PC-9 (cell line): ENCODE results near the gene SORD. TPM values are rescaled to one million over a fixed set of nuclear protein-coding genes. Genes with fewer than 3 reads are reported as not detected.

Source experiments
- BruUV-seq: library from RNA; stranded (reverse); fragments of 400-500 nt; replicated peaks from 2 replicates; lab custom pipeline; 2021; lab: Mats Ljungman, UMichigan
- CTCF ChIA-PET: fragments of 300-600 bp; sonication (Branson Sonifier 250); formaldehyde crosslinking; loops from one replicate; lab custom pipeline; 2022; ENCODE audit warnings: antibody characterized with exemption; lab: Charles Lee
- POLR2A ChIA-PET: fragments of 300-600 bp; sonication (Branson Sonifier 250); formaldehyde crosslinking; loops from one replicate; lab custom pipeline; 2022; ENCODE audit warnings: antibody characterized with exemption; ENCODE audit not compliant: unreplicated experiment; lab: Charles Lee
- DNase-seq, 2 experiments: peaks; one replicate each; pipeline versions ENCODE4 v3.0.0 to v3.0.0-alpha.2; 2015 to 2022; ENCODE audit warnings: mixed read lengths in 1 of 2
- H2AFZ ChIP-seq: fragments of 200-600 bp; sonication (generic); 2 replicates; pipeline ENCODE4 v1.8.1; 2017; ENCODE audit warnings: antibody characterized with exemption
- H3F3A ChIP-seq: fragments of 200-600 bp; sonication (generic); 2 replicates; pipeline ENCODE4 v1.8.1; 2017; ENCODE audit warnings: antibody characterized with exemption, mild to moderate bottlenecking, low read depth; ENCODE audit not compliant: insufficient read depth
- H3K27ac ChIP-seq: fragments of 200-600 bp; sonication (generic); 2 replicates; pipeline ENCODE4 v1.6.1; 2016; ENCODE audit warnings: mixed run types
- H3K27me3 ChIP-seq: fragments of 200-600 bp; sonication (generic); 2 replicates; pipeline ENCODE4 v1.6.1; 2016; ENCODE audit warnings: low read depth, mixed run types; ENCODE audit not compliant: insufficient read depth
- H3K36me3 ChIP-seq: fragments of 200-600 bp; sonication (generic); 2 replicates; pipeline ENCODE4 v1.6.1; 2016; ENCODE audit warnings: low read depth, mixed run types
- H3K4me1 ChIP-seq: fragments of 200-600 bp; sonication (generic); replicated peaks from 2 replicates; pipeline ENCODE4 v1.6.1; 2016; ENCODE audit warnings: mixed run types; ENCODE audit not compliant: insufficient read depth
- H3K4me2 ChIP-seq: fragments of 200-600 bp; sonication (generic); 2 replicates; pipeline ENCODE4 v1.6.1; 2017; ENCODE audit warnings: mixed run types
- H3K4me3 ChIP-seq: fragments of 200-600 bp; sonication (generic); 2 replicates; pipeline ENCODE4 v1.6.1; 2016; ENCODE audit warnings: mixed run types
- H3K79me2 ChIP-seq: fragments of 200-600 bp; sonication (generic); 2 replicates; pipeline ENCODE4 v1.6.1; 2017; ENCODE audit warnings: low read depth, mixed run types
- H3K9me2 ChIP-seq: fragments of 200-600 bp; sonication (generic); 2 replicates; pipeline ENCODE4 v1.8.1; 2017; ENCODE audit warnings: mild to moderate bottlenecking; ENCODE audit not compliant: insufficient read depth
- H3K9me3 ChIP-seq: fragments of 200-600 bp; sonication (generic); 2 replicates; pipeline ENCODE4 v1.8.1; 2016; ENCODE audit warnings: low read depth; ENCODE audit not compliant: insufficient read depth
- H4K20me1 ChIP-seq: fragments of 200-600 bp; sonication (generic); 2 replicates; pipeline ENCODE4 v1.8.1; 2017; ENCODE audit not compliant: insufficient read depth
- CTCF ChIP-seq: fragments of 200-600 bp; sonication (generic); conservative IDR thresholded peaks from 2 replicates; pipeline ENCODE4 v1.6.1; 2017; ENCODE audit warnings: mixed run types, antibody characterized with exemption, mild to moderate bottlenecking, moderate library complexity
- EZH2 ChIP-seq: fragments of 200-600 bp; sonication (generic); IDR thresholded peaks from 2 replicates; pipeline ENCODE4 v1.8.0; 2017; ENCODE audit warnings: antibody characterized with exemption, low read depth
- intact Hi-C: fragments of 100-400 bp; cut with micrococcal nuclease; formaldehyde crosslinking; loops from one replicate; pipeline ENCODE4 v1.10.0; 2022; ENCODE audit not compliant: unreplicated experiment
- total RNA-seq: library from RNA; stranded (reverse); gene quantifications from 2 replicates; pipeline ENCODE4 v1.2.3, GENCODE V29; 2021

Gene SORD
- total RNA-seq, 1 experiment from 2014 or later: 66.4 TPM

DNA sequence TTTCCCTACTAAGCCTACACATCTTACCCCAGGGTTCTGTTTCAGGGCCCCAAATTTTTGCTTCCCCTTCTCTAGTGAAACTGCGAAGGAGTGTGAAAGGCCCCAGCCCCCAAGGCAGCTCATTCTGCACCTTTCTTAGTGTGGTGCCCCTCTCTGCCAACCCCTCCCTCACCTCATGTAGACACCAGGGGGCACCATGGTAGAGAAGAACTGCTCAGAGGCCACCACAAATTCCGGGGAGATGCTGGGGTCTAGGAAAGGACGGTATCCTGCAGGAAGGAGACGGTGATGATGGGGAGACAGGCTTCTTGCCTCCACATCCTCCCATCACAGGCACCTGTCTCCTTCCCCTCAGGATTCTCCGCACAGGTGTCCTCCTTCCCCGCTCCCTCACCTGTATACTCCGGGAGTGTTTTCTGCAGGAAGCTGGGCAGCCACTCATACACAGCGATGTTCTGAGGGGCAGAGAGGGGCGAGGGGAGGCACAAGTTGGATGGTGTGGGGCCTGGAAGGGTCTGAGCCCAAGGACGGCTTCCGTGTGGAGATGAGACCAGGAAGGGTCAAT, 87.3 kb downstream of the SORD start:
- Histone ChIP-seq H3F3A (no peaks in the 10 kb centered on the region), H3K36me3 (no peaks in the 10 kb centered on the region), H3K4me3 (no peak overlapping the region), H4K20me1 (no peaks in the 10 kb centered on the region), H2AFZ (no peak overlapping the region), H3K27ac (no peak overlapping the region), H3K27me3 (peaks cover 3% of the 10 kb centered on the region; the same call in 1 of the 2 replicates), H3K4me1 (no peaks in the 10 kb centered on the region), H3K4me2 (no peak overlapping the region), H3K9me2 (no peaks in the 10 kb centered on the region), H3K79me2 (no peaks in the 10 kb centered on the region), H3K9me3 (no peaks in the 10 kb centered on the region)
- BruUV-seq: no TSS peak
- CTCF ChIA-PET: no interaction called here
- intact Hi-C loops: no loop called here
- TF ChIP-seq EZH2: no peak
- DNase-seq: no peak
- POLR2A ChIA-PET: interaction anchor here (0.7 kb wide), 1 partner anchor 53 kb away, joined by 4 read pairs; no protein-coding TSS in a partner anchor

DNA sequence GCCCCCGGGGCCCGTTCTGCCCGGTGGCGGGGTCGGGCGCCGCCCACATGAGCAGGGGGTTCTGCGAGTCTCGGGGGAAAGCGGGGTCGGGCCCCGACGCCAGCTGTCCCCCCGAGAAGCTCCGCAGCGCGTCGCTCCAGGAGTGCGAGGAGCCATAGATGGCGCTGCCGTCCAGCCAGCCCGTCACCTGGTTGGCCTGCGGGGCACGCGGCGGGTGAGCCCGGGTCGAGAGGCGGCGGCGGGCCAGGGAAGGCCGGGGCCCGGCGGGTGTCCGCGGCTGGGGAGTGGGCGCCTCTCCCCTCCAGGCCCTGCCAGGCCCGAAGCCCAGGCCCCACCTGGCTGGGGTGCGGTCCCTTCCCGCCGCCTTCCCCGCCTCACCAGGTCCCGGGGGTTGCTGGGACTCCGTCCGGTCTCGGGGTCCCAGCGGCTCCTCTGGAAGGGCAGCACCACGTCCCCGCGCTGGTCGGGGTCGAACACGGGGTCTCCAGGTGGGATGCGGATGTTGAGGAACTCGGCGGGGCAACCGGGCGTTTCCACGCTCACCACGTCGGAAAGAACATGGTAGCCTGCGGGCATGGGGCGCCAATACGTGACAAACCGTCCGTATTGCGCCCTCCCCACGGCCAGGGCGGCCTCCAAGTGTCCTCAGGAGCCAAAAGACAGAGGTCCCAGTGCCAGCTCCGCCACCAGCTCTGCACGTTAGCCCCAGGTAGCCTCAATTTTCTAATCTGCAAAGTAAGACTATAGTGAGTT, 88.6 kb downstream of the SORD start:
- H3F3A ChIP-seq: no peaks in the 10 kb centered on the region
- peaks cover 3% of the 10 kb centered on the region; the same call in 1 of the 2 replicates for H3K27me3 ChIP-seq
- POLR2A ChIA-PET: no interaction called here
- BruUV-seq: no TSS peak
- H3K9me2 ChIP-seq: no peaks in the 10 kb centered on the region
- CTCF ChIA-PET: no interaction called here
- no peaks in the 10 kb centered on the region for H3K79me2 ChIP-seq
- no peak for TF ChIP-seq CTCF
- no peak for TF ChIP-seq EZH2
- H4K20me1 ChIP-seq: no peaks in the 10 kb centered on the region
- no peak for DNase-seq
- intact Hi-C loops: no loop called here
- no peaks in the 10 kb centered on the region for H3K9me3 ChIP-seq
- no peak overlapping the region for H3K4me2 ChIP-seq
- H3K27ac ChIP-seq: no peak overlapping the region
- no peak overlapping the region for H2AFZ ChIP-seq
- H3K4me1 ChIP-seq: no peaks in the 10 kb centered on the region
- no peak overlapping the region for H3K4me3 ChIP-seq
- no peaks in the 10 kb centered on the region for H3K36me3 ChIP-seq

DNA sequence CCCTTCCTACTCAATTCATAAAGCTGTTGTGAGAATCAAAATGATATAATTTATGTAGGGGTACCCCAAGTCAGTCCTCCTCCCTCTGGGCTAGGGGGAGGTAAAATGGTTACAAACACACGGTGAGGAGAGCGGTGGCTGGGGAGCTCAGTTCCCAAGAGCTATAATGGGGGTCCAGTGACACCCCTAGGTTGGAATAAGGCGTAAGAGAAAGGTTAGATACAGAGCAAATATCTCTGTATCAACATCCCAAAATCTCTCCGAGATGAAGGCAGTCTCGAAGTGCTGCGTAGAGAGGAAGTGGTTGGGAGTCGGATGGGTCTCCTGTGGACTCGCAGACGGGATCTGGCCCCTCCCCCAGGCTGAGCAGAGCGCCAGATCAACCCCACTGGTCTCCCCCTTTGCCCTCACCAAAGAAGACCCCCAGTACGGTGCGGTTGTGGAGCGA, 89.2 kb downstream of the SORD start:
- H3K4me2 ChIP-seq: no peak overlapping the region
- H3K4me1 ChIP-seq: no peaks in the 10 kb centered on the region
- H3K9me2 ChIP-seq: no peaks in the 10 kb centered on the region
- BruUV-seq: no TSS peak
- H3K27ac ChIP-seq: no peak overlapping the region
- no peak overlapping the region for H3K4me3 ChIP-seq
- intact Hi-C loops: no loop called here
- H3K27me3 ChIP-seq: peaks cover 3% of the 10 kb centered on the region; the same call in 1 of the 2 replicates
- no peak for DNase-seq
- H3K36me3 ChIP-seq: no peaks in the 10 kb centered on the region
- CTCF ChIA-PET: no interaction called here
- no peaks in the 10 kb centered on the region for H3K9me3 ChIP-seq
- H3K79me2 ChIP-seq: no peaks in the 10 kb centered on the region
- H4K20me1 ChIP-seq: no peaks in the 10 kb centered on the region
- no peaks in the 10 kb centered on the region for H3F3A ChIP-seq
- POLR2A ChIA-PET: no interaction called here
- no peak overlapping the region for H2AFZ ChIP-seq
- no peak for TF ChIP-seq CTCF
- no peak for TF ChIP-seq EZH2
